Muscle of leg (tissue), 11 donors: ENCODE data around the gene ELOF1. TPM values are rescaled to one million over a fixed set of nuclear protein-coding genes. Genes with fewer than 3 reads are reported as not detected.

Source experiments
- DNase-seq: peaks from one replicate; pipeline ENCODE4 v3.0.0; 2013
- H3K27ac ChIP-seq: one replicate; pipeline ENCODE4 v1.5.1; 2013; ENCODE audit warnings: mild to moderate bottlenecking, low read length, control low read depth
- H3K27me3 ChIP-seq: one replicate; pipeline ENCODE4 v1.6.1; 2013; ENCODE audit warnings: low read length; ENCODE audit not compliant: control insufficient read depth, insufficient read depth
- H3K36me3 ChIP-seq: one replicate; pipeline ENCODE4 v1.6.1; 2013; ENCODE audit warnings: low read length; ENCODE audit not compliant: control insufficient read depth, insufficient read depth
- H3K4me1 ChIP-seq: one replicate; pipeline ENCODE4 v1.6.1; 2013; ENCODE audit warnings: low read length; ENCODE audit not compliant: control insufficient read depth, insufficient read depth
- H3K4me3 ChIP-seq: one replicate; pipeline ENCODE4 v1.5.1; 2013; ENCODE audit warnings: low read length, control low read depth
- H3K9me3 ChIP-seq: replicated peaks from 2 replicates; pipeline ENCODE4 v1.6.1; 2013; ENCODE audit warnings: low read depth, low read length; ENCODE audit not compliant: control insufficient read depth
- WGBS: methylation state at CpG from one replicate; pipeline ENCODE4 v1.1.5; 2013; ENCODE audit warnings: missing lambda C conversion rate; ENCODE audit not compliant: insufficient coverage; 5-methylcytosine and 5-hydroxymethylcytosine counted together
- polyA plus RNA-seq, 8 donors: library from polyadenylated mRNA; unstranded; fragments of 120-200 nt; gene quantifications; one replicate each; pipeline versions ENCODE4 v1.2.1 to v1.2.3, GENCODE V29; 2013; ENCODE audit warnings: inconsistent platforms in 1 of 8, low replicate concordance in 1 of 8; ENCODE audit not compliant: insufficient read length in 8 of 8, insufficient read depth in 1 of 8
- total RNA-seq: library from RNA; stranded (reverse); fragments of 120-200 nt; gene quantifications from one replicate; pipeline ENCODE4 v1.2.4, GENCODE V29; 2013

ELOF1 gene
- total and polyA plus RNA-seq, 9 donors = 32.3 to 43.3 (median 37.7) TPM

DNA sequence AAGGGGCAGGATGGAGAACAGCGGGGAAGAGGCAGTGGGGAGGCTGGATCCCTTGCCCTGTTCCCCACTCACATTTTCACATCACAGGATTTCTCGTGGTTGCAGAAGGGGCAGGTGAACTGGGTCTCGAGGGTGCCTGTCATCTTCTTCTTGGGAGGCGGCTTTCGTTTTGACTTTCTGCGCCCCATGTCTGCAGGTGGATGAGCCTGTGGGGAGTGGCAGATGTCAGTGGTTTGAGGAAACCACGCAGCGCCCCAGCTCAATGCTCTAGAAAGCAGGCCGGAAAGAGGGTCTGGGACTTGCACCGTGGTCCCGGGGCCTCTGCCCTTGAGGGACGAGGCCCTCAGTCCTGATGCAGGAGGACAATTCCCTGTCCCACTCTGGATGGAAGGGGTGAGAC lies 4.9 kb downstream of the ELOF1 start:
- Histone ChIP-seq H3K9me3 (no peaks in the 10 kb centered on the region), H3K4me3 (no peak overlapping the region), H3K27me3 (no peaks in the 10 kb centered on the region), H3K27ac (no peak overlapping the region), H3K36me3 (peaks cover 37% of the 10 kb centered on the region), H3K4me1 (peaks cover 10% of the 10 kb centered on the region)
- 96% methylated on average over 8 of the region's 12 CpGs for whole genome bisulfite sequencing
- DNase-seq = no peak

DNA sequence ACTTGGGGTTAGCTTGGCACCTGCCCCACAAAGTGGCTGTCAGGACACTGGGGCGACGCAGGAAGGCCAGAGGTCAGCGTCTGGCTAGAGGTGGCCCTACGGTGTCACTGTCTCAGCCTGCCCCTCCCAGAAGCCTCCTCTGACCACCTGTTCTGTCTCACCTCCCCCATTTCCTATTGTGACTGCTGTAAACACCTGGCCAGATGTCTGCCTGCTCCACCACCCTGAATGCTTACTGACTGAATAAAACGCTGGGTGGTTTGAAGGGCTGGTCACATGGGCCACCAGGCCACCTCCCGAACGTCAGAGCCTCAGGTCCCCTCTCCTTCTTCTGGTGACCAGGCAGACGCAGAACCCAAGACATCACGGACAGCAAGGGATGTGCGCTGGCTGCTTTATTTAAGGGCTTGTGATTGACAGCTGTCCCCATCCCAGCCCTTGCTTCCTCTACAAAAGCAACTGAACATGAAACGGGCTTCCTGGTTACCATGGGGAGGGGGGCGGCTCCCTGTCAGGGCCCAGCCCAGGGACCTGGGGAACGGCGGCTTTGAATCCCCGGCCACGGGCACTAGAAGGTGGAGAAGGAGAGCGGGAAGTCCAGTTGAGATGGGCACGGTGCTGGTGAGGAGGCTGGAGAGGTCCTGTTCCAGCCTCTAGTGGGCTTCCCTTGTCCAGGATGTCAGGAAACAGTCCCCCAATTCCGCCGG lies 6.2 kb downstream of the ELOF1 start:
- DNase-seq = no peak
- H3K27me3 ChIP-seq = no peaks in the 10 kb centered on the region
- no peak overlapping the region for H3K27ac ChIP-seq
- no peaks in the 10 kb centered on the region for H3K9me3 ChIP-seq
- H3K4me1 ChIP-seq = peaks cover 2% of the 10 kb centered on the region
- H3K4me3 ChIP-seq = no peak overlapping the region
- peaks cover 37% of the 10 kb centered on the region for H3K36me3 ChIP-seq
- WGBS = 80% methylated on average over 17 of the region's 20 CpGs

DNA sequence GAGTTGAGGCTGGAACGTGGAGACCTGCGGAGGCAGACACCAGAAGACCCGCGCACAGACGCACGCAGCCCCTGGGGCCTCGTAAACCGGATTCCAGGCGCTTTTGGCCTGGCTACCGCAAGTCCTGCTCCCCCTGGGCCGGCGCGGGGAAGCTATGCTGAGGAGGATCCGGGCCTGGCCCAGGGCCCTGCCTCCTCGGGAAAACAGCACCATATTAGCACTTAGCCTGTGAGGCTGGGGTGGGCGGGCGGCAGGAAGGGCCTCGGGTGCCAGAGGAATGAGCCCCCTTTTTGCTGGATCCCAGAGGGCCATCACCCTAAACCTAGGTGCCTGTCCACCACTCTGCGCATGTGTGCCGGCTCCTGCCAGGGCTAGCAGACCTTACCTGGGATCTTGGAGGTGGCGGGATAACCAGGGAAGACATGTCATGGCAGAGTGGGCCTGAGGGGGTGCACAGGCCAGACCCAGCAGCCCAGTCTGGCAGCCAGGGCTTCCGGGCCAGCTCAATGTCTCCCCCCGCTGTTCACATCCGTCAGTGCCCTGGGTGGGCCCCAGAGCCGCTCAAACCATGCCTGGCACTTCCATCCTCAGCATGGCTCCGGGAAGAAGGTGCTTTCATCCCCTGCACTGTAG lies 7.3 kb downstream of the ELOF1 start:
- peaks cover 36% of the 10 kb centered on the region for H3K36me3 ChIP-seq
- H3K27ac ChIP-seq = no peak overlapping the region
- H3K4me3 ChIP-seq = no peak overlapping the region
- no peaks in the 10 kb centered on the region for H3K4me1 ChIP-seq
- no peaks in the 10 kb centered on the region for H3K9me3 ChIP-seq
- H3K27me3 ChIP-seq = no peaks in the 10 kb centered on the region
- peak; percentile 36 for DNase-seq
- WGBS = 48% methylated on average over 22 of the region's 26 CpGs

DNA sequence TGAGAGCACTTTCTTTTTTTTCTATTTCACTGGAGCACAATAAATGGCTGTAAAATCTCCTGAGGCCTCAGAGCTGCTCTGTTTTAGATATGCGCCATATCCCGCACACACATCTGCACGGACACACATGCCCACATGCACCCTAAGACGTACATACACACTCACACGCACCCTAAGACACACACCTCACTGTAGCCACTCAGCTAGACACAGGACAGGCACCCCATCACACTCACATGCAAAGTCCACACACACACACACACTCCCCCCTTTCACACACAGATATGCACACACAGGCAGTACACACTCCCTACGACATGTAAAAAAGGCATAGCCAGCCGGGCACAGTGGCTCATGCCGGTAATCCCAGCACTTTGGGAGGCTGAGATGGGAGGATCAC lies 8.8 kb downstream of the ELOF1 start:
- Histone ChIP-seq H3K4me1 (no peaks in the 10 kb centered on the region), H3K4me3 (no peak overlapping the region), H3K9me3 (no peaks in the 10 kb centered on the region), H3K36me3 (peaks cover 31% of the 10 kb centered on the region), H3K27me3 (no peaks in the 10 kb centered on the region), H3K27ac (no peak overlapping the region)
- WGBS = 90% methylated on average over 5 of the region's 8 CpGs
- no peak for DNase-seq

DNA sequence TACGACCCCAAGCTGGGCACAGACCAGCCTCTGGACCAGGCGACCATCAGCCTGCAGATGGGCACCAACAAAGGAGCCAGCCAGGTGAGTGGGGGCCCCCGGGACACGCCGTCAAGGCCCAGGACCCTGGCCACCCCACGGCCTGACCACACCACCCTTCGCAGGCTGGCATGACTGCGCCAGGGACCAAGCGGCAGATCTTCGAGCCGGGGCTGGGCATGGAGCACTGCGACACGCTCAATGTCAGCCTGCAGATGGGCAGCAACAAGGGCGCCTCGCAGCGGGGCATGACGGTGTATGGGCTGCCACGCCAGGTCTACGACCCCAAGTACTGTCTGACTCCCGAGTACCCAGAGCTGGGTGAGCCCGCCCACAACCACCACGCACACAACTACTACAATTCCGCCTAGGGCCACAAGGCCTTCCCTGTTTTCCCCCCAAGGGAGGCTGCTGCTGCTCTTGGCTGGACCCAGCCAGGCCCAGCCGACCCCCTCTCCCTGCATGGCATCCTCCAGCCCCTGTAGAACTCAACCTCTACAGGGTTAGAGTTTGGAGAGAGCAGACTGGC lies 9.6 kb downstream of the ELOF1 start:
- DNase-seq = no peak
- Histone ChIP-seq H3K27ac (no peak overlapping the region), H3K4me1 (no peaks in the 10 kb centered on the region), H3K36me3 (peaks cover 28% of the 10 kb centered on the region), H3K4me3 (no peak overlapping the region), H3K27me3 (no peaks in the 10 kb centered on the region), H3K9me3 (no peaks in the 10 kb centered on the region)
- 87% methylated on average over 23 of the region's 24 CpGs for WGBS

DNA sequence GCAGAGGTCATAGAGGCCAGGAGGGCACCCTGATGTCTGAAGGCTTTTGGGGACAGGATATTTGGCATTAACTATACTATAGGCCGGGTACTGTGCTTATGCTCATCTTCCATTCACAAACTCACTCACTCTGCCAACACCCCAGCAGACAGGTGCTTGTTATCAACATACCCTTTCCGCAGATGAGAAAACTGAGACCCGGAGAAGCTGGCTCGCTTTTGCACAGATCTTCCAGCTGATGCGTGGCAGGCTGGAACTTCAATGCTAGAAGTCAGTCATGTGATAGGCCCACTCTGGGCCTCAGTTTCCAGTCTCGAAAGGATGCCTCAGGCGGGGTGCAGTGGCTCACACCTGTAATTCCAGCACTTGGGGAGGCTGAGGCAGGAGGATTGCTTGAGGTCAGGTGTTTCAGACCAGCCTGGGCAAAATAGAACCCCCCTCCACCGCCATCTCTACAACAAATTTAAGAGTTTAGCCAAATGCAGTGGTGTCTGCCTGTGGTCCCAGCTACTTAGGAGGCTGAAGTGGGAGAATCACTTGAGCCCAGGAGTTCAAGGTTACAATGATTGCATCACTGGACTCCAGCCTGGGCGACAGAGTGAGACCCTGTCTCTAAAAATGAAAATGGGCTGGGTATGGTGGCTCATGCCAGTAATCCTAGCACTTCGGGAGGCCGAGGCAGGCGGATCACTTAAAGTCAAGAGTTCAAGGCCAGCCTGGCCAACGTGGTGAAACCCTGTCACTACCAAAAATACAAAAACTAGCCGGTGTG lies 10.9 kb downstream of the ELOF1 start:
- Histone ChIP-seq H3K9me3 (no peaks in the 10 kb centered on the region), H3K36me3 (peaks cover 14% of the 10 kb centered on the region), H3K27ac (no peak overlapping the region), H3K4me1 (no peaks in the 10 kb centered on the region), H3K4me3 (no peak overlapping the region), H3K27me3 (no peaks in the 10 kb centered on the region)
- no peak for DNase-seq
- 85% methylated on average over 10 of the region's 14 CpGs for WGBS

DNA sequence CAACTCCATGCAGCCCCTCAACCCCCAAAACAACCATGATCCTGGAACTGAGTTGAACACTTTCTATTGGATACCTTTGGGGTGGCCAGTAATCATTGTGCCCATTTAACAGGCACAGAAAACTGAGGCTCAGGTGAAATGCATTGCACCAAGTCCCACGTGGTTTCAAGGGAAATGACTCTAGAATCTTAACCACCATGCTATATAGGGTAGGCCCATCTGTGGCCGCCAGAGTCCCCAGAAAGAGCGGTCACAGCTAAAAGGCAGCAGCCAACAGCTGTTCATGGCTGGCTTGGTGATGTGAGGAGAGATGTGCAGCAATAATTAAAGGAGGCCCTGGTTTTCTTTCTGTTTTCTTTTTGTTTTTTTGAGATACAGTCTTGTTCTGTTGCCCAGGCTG lies 17.8 kb downstream of the ELOF1 start:
- Histone ChIP-seq H3K27ac (no peak overlapping the region), H3K36me3 (peaks cover 3% of the 10 kb centered on the region), H3K4me1 (peaks cover 28% of the 10 kb centered on the region), H3K9me3 (no peaks in the 10 kb centered on the region), H3K4me3 (no peak overlapping the region), H3K27me3 (peaks cover 13% of the 10 kb centered on the region)
- WGBS = 83% methylated on average over 1 of the region's 3 CpGs
- DNase-seq = no peak

DNA sequence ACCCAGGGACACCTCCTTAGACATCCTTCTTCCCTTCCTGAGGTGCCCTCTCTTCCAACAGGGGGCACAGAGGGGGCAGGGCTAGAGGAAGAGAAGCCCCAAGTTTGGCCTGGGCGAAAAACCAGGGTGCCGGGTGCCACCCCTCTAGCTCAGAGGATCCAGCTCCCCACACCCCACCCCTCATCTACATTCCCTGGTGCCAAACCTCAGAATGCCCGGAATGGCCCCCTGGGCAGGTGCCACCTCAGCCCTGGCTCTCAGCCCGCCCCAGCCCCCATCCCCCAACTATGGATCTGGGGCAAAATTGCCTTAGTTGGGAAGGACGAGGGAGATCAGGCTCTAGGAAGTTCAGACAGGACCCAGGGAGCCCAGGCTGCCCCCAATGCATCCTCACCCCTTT lies 18.4 kb downstream of the ELOF1 start:
- DNase-seq = no peak
- no peaks in the 10 kb centered on the region for H3K9me3 ChIP-seq
- H3K36me3 ChIP-seq = no peaks in the 10 kb centered on the region
- no peak overlapping the region for H3K27ac ChIP-seq
- peak overlapping the region; percentile 39 for H3K4me3 ChIP-seq
- 80% methylated on average over 1 of the region's 5 CpGs for WGBS
- H3K27me3 ChIP-seq = peaks cover 13% of the 10 kb centered on the region
- H3K4me1 ChIP-seq = peaks cover 33% of the 10 kb centered on the region

DNA sequence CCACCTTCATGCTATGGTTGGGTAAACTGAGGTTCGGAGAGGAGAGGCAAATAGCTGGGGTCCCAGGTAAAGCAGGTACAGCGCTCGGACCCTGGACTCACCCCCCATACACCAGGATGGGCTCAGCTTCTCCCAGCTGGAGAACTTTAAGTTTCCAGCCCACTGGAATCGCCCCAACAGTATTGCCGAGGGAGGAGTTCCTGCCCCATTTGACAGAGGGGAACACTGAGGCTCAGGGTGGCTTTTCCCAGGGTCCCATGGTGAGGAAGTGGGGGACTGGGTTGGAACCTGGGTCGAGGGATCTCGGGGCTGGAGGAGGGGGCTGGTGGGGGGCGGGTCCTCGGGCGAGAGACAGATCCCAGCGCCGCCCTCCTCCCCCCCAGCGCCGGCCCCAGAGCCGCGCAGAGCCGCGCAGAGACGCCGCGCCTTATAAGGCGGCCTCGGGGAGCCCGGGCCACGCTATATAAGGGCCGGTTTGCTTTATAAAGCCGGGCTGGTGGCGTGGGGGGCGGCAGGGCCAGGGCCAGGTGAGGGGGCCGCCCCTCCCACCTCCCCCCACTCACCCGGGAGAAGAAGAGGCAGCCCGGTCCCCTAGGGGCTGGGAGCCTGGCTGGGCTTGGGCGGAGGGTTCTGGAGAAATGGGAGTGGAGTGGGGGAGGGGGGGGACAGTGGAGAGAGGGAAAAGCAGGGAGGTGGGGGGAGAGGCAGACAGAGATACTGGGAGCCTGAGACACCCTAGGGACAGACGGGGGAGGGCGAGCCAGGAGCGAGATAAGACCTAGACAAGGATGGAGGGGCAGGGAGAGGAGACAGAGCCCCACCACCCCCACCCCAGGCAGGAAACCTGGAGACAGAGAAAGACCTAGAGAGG lies 19.3 kb downstream of the ELOF1 start:
- Histone ChIP-seq H3K9me3 (no peaks in the 10 kb centered on the region), H3K36me3 (no peaks in the 10 kb centered on the region), H3K4me3 (peak overlapping the region; percentile 39), H3K27ac (peak overlapping the region; percentile 78), H3K27me3 (peaks cover 13% of the 10 kb centered on the region), H3K4me1 (peaks cover 36% of the 10 kb centered on the region)
- DNase-seq = peak; percentile 52
- WGBS = 70% methylated on average over 2 of the region's 36 CpGs
